GM12878 (cell line): ENCODE measurements around the gene DUSP22. TPM values are rescaled to one million over a fixed set of nuclear protein-coding genes. Genes with fewer than 3 reads are reported as not detected.

Experiments used
- ATAC-seq: fragments of 200-7000 bp; cut with Tn5 transposase; 3 replicates; pipeline ENCODE4 v1.9.1; 2020; ENCODE audit warnings: mild to moderate bottlenecking, moderate library complexity
- Bru-seq: library from RNA; stranded (reverse); fragments of 400-500 nt; gene quantifications from one replicate; lab custom pipeline; 2021; lab: Mats Ljungman, UMichigan
- BruChase-seq, 2 experiments: library from RNA; stranded (reverse); fragments of 400-500 nt; gene quantifications; one replicate each; lab custom pipeline; 2021; lab: Mats Ljungman, UMichigan
- BruUV-seq: library from RNA; stranded (reverse); fragments of 400-500 nt; replicated peaks from 2 replicates; lab custom pipeline; 2021; lab: Mats Ljungman, UMichigan
- CTCF ChIA-PET: fragments of 300-600 bp; sonication (Branson Sonifier 250); formaldehyde crosslinking; extraction: SDS; loops from one replicate; lab custom pipeline; 2021; ENCODE audit warnings: inconsistent platforms; lab: Yijun Ruan, JAX
- POLR2A ChIA-PET: fragments of 350-600 bp; formaldehyde crosslinking; extraction: SDS; loops from one replicate; lab custom pipeline; 2021; ENCODE audit warnings: inconsistent platforms; lab: Charles Lee
- RAD21 ChIA-PET: fragments of 300-600 bp; sonication (Branson Sonifier 250); formaldehyde crosslinking; loops from one replicate; lab custom pipeline; 2023; ENCODE audit warnings: antibody characterized with exemption; ENCODE audit not compliant: unreplicated experiment; lab: Charles Lee
- SMC1A ChIA-PET: fragments of 300-600 bp; sonication (Branson Sonifier 250); formaldehyde crosslinking; loops from one replicate; lab custom pipeline; 2023; ENCODE audit not compliant: unreplicated experiment, uncharacterized antibody; lab: Charles Lee
- DNase-seq: peaks from one replicate; pipeline ENCODE4 v3.0.0-alpha.2; 2011; ENCODE audit warnings: low read depth, low spot score
- FAIRE-seq: peaks from 3 replicates; lab custom pipeline; 2011; peaks lifted over from hg19 to GRCh38; lab: Jason Lieb, UNC
- H2AFZ ChIP-seq: 2 replicates; pipeline ENCODE4 v1.6.0; 2011; ENCODE audit warnings: low read depth, low read length, control low read depth; ENCODE audit not compliant: control insufficient read depth
- H3K27ac ChIP-seq: 2 replicates; pipeline ENCODE4 v1.5.1; 2011; ENCODE audit warnings: control low read depth; ENCODE audit not compliant: control insufficient read depth, insufficient read depth
- H3K27me3 ChIP-seq, 2 experiments: replicated peaks in 1 of 2; 2 replicates each; pipeline versions ENCODE4 v1.6.0 to v1.6.1; 2011; ENCODE audit warnings: low read length in 1 of 2; ENCODE audit not compliant: control insufficient read depth in 2 of 2, insufficient read depth in 2 of 2
- H3K36me3 ChIP-seq, 2 experiments: 2 replicates each; pipeline ENCODE4 v1.5.1; 2011; ENCODE audit warnings: low read length in 1 of 2; ENCODE audit not compliant: control insufficient read depth in 2 of 2, insufficient read depth in 2 of 2
- H3K4me1 ChIP-seq: 2 replicates; pipeline ENCODE4 v1.6.1; 2011; ENCODE audit warnings: mild to moderate bottlenecking, low read length, moderate library complexity, mixed read lengths; ENCODE audit not compliant: control insufficient read depth, insufficient read depth
- H3K4me2 ChIP-seq: 2 replicates; pipeline ENCODE4 v1.6.0; 2011; ENCODE audit warnings: control low read depth; ENCODE audit not compliant: control insufficient read depth, insufficient read depth
- H3K4me3 ChIP-seq: fragments of 200-600 bp; sonication (generic); 2 replicates; pipeline ENCODE4 v1.5.1; 2016
- H3K79me2 ChIP-seq: 2 replicates; pipeline ENCODE4 v1.6.0; 2011; ENCODE audit warnings: low read length; ENCODE audit not compliant: control insufficient read depth, insufficient read depth
- H3K9ac ChIP-seq: 2 replicates; pipeline ENCODE4 v1.8.0; 2011; ENCODE audit warnings: low read length, control low read depth, mixed read lengths; ENCODE audit not compliant: control insufficient read depth, insufficient read depth
- H3K9me3 ChIP-seq: replicated peaks from 3 replicates; pipeline ENCODE4 v1.5.1; 2011; ENCODE audit warnings: mild to moderate bottlenecking, low read length; ENCODE audit not compliant: control insufficient read depth, insufficient read depth
- H4K20me1 ChIP-seq: 2 replicates; pipeline ENCODE4 v1.6.0; 2011; ENCODE audit not compliant: control insufficient read depth, insufficient read depth
- CHD1 ChIP-seq: IDR thresholded peaks from 2 replicates; pipeline ENCODE4 v1.6.1; 2012; ENCODE audit warnings: low read depth, low read length, improper control_type of control experiment
- HCFC1 ChIP-seq: fragments of 150-350 bp; IDR thresholded peaks from 2 replicates; pipeline ENCODE4 v1.6.1; 2014; ENCODE audit warnings: low read length
- KLF5 ChIP-seq: fragments of 450-650 bp; IDR thresholded peaks from 2 replicates; pipeline ENCODE4 v1.6.1; 2014; ENCODE audit warnings: mild to moderate bottlenecking; ENCODE audit not compliant: partially characterized antibody
- MYC ChIP-seq: IDR thresholded peaks from 2 replicates; pipeline ENCODE4 v1.6.1; 2011; ENCODE audit warnings: mild to moderate bottlenecking, low read length, moderate library complexity, inconsistent platforms; ENCODE audit not compliant: insufficient read depth, insufficient replicate concordance, insufficient read length, severe bottlenecking
- POLR2AphosphoS2 ChIP-seq: IDR thresholded peaks from 2 replicates; pipeline ENCODE4 v1.6.1; 2011; ENCODE audit warnings: low read depth, mild to moderate bottlenecking, low read length, improper control_type of control experiment, moderate library complexity
- RELA ChIP-seq: fragments of 450-650 bp; IDR thresholded peaks from 2 replicates; pipeline ENCODE4 v1.8.0; 2014; ENCODE audit warnings: borderline replicate concordance; ENCODE audit not compliant: partially characterized antibody
- SMC3 ChIP-seq: IDR thresholded peaks from 2 replicates; pipeline ENCODE4 v1.6.1; 2011; ENCODE audit warnings: low read length, improper control_type of control experiment, borderline replicate concordance
- TBL1XR1 ChIP-seq: IDR thresholded peaks from 2 replicates; pipeline ENCODE4 v1.6.1; 2012; ENCODE audit warnings: low read depth, low read length, improper control_type of control experiment
- ZNF217 ChIP-seq: fragments of 450-650 bp; IDR thresholded peaks from 2 replicates; pipeline ENCODE4 v1.6.1; 2017; ENCODE audit warnings: antibody characterized with exemption, mild to moderate bottlenecking
- ZNF384 ChIP-seq: IDR thresholded peaks from 2 replicates; pipeline ENCODE4 v1.6.1; 2012; ENCODE audit warnings: low read depth, mild to moderate bottlenecking, low read length, improper control_type of control experiment, borderline replicate concordance
- WGBS: methylation state at CpG from one replicate; pipeline ENCODE4 v1.1.6; 2016; ENCODE audit warnings: low lambda C conversion rate; ENCODE audit not compliant: insufficient replicate concordance, insufficient coverage; ENCODE audit errors: missing lambda C conversion rate; 5-methylcytosine and 5-hydroxymethylcytosine counted together
- in situ Hi-C: fragments of 300-500 bp; cut with MboI; formaldehyde crosslinking; loops from 9 replicates; pipeline ENCODE4 v1.14.3; 2018; ENCODE audit warnings: mixed read lengths
- intact Hi-C: fragments of 100-400 bp; cut with micrococcal nuclease; formaldehyde crosslinking; loops from one replicate; pipeline ENCODE4 v1.14.2; 2022; ENCODE audit not compliant: unreplicated experiment
- long read RNA-seq, 2 experiments: library from polyadenylated mRNA; unstranded; transcript quantifications; one replicate each; pipeline ENCODE4 v2.0.0, GENCODE V29; 2019 to 2020
- polyA minus RNA-seq, 3 experiments: library from RNA; depleted of rRNA, polyadenylated mRNA; stranded (reverse); fragments of >200 nt; gene quantifications; 2 replicates each; pipeline ENCODE4 v1.2.3, GENCODE V29; 2011
- polyA plus RNA-seq, 11 experiments: library from polyadenylated mRNA; depleted of rRNA in 4 of 11; unstranded in 6 of 11; stranded (reverse) in 5 of 11; fragments of >200 nt; fragmentation: Nextera tagmentation in 4 of 11; fragmentation: Illumina TruSeq in 1 of 11; extraction: Ambion mirVana in 4 of 11; extraction: Trizol in 1 of 11; gene quantifications; 1 replicate in 1 of 11; 2 replicates in 10 of 11; pipeline versions ENCODE4 v1.2.1 to v1.2.3, GENCODE V29; 2011 to 2016; ENCODE audit warnings: inconsistent platforms in 2 of 11, missing spikeins in 2 of 11, low read depth in 1 of 11
- total RNA-seq, 4 experiments: library from RNA; depleted of rRNA in 3 of 4; stranded (reverse); fragments of >200 nt in 3 of 4; fragmentation: Illumina TruSeq in 1 of 4; extraction: Trizol in 1 of 4; gene quantifications; 2 replicates each; pipeline versions ENCODE4 v1.2.1 to v1.2.3, GENCODE V29; 2013 to 2021
- TF ChIP-seq, protein P1 (sequence below): fragments of 450-650 bp; conservative IDR thresholded peaks from 2 replicates; pipeline ENCODE4 v1.6.1; 2017; ENCODE audit warnings: mild to moderate bottlenecking, moderate library complexity

Gene DUSP22, protein sequence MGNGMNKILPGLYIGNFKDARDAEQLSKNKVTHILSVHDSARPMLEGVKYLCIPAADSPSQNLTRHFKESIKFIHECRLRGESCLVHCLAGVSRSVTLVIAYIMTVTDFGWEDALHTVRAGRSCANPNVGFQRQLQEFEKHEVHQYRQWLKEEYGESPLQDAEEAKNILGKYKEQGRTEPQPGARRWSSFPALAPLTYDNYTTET
- total RNA-seq (2013; cell fraction: nucleolus; rRNA removed), result 632 and 708 TPM in 2 replicates
- total RNA-seq (2014; rRNA removed), result 113 and 123 TPM in 2 replicates
- total RNA-seq (2014; rRNA removed; fragmentation: Illumina TruSeq; extraction: Trizol), result 80.6 and 83.3 TPM in 2 replicates
- total RNA-seq (2021), result 125 and 130 TPM in 2 replicates
- 128 TPM for polyA plus RNA-seq (2011; ENCODE audit: low read depth)
- 78.9 and 80.1 TPM in 2 replicates for polyA plus RNA-seq (2011; rRNA removed)
- 109 and 115 TPM in 2 replicates for polyA plus RNA-seq (2011; cell fraction: cytosol; rRNA removed)
- 359 and 389 TPM in 2 replicates for polyA plus RNA-seq (2011; cell fraction: nucleus; rRNA removed)
- polyA plus RNA-seq (2012), result 121 and 164 TPM in 2 replicates
- polyA plus RNA-seq (2014; fragmentation: Illumina TruSeq; extraction: Trizol), result 87.9 and 101 TPM in 2 replicates
- 10 to 100 TPM; 93.4 to 99.7 TPM for polyA plus RNA-seq (2014; fragmentation: Nextera tagmentation; extraction: Ambion mirVana)
- 138 and 147 TPM in 2 replicates for polyA plus RNA-seq (2014; rRNA removed)
- polyA plus RNA-seq (2016; fragmentation: Nextera tagmentation; extraction: Ambion mirVana), result 100 to 1,000 TPM; 150 to 156 TPM
- polyA minus RNA-seq (2011; rRNA and poly(A)+ RNA removed), result 84.5 and 84.7 TPM in 2 replicates
- 15.5 and 16.8 TPM in 2 replicates for polyA minus RNA-seq (2011; cell fraction: cytosol; rRNA and poly(A)+ RNA removed)
- polyA minus RNA-seq (2011; cell fraction: nucleus; rRNA and poly(A)+ RNA removed), result 118 and 156 TPM in 2 replicates
- percentile 97 among the genes with signal in this experiment for Bru-seq, nascent RNA
- percentile 94 among the genes with signal in this experiment for BruChase-seq, experiment 1, labeled RNA remaining after a 6-hour chase
- percentile 90 among the genes with signal in this experiment for BruChase-seq, experiment 2, labeled RNA remaining after a 2-hour chase
- long read RNA-seq, experiment 1, transcript DUSP22-208 (6 exons, 1,166 nt), result minor isoform, 8 of 52 reads
- long read RNA-seq, experiment 1, transcript DUSP22-201 (8 exons, 1,485 nt), result major isoform, 9 of 52 reads
- long read RNA-seq, experiment 1, transcript DUSP22-207 (7 exons, 587 nt), result minor isoform, 7 of 52 reads
- long read RNA-seq, experiment 1, transcript DUSP22-202 (7 exons, 3,098 nt), result minor isoform, 5 of 52 reads
- long read RNA-seq, experiment 1, partial matches to known transcripts, result 2 of 52 reads
- long read RNA-seq, experiment 1, other reads (novel, unspliced or antisense), result 17 of 52 reads
- long read RNA-seq, experiment 2, transcript DUSP22-202 (7 exons, 3,098 nt), result minor isoform, 7 of 188 reads
- long read RNA-seq, experiment 2, transcript DUSP22-212 (5 exons, 503 nt), result minor isoform, 5 of 188 reads
- long read RNA-seq, experiment 2, transcript DUSP22-201 (8 exons, 1,485 nt), result major isoform, 91 of 188 reads
- long read RNA-seq, experiment 2, transcript DUSP22-207 (7 exons, 587 nt), result minor isoform, 9 of 188 reads
- long read RNA-seq, experiment 2, partial matches to known transcripts, result 9 of 188 reads
- long read RNA-seq, experiment 2, other reads (novel, unspliced or antisense), result 66 of 188 reads

DNA sequence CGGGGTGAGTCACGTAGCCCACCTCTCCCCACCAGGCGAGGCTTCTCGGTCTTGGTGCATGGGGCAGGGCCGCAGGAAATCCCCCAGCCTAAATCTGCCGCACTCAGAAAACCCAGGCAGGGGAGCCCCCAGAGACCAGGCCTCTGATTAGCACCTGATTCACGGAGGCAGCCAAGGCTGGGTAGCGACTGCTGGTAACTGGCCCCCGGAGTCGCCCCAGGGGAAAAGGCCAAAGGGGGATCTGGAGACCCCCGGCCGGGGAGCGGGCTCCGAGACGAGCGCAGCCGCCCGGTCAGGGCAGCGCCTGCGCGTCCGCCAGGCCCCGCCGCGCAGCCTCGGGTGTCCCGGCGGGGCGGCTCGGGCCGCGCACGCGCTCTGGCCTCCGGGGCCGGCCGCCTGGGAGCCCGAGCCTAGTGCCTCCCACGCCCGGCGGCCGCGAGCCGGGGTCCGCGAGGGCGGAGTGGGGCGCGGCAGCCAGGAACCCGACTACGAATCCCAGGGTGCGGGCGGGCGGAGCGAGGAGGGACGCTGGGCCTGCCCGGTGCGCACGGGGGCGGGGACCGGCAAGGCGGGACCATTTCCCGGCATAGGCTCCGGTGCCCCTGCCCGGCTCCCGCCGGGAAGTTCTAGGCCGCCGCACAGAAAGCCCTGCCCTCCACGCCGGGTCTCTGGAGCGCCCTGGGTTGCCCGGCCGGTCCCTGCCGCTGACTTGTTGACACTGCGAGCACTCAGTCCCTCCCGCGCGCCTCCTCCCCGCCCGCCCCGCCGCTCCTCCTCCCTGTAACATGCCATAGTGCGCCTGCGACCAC is at the start of gene DUSP22:
TSS of gene DUSP22 (plus strand) at position 791 of the 809 bp plus-strand sequence. CDS start 53 bp downstream, outside the sequence.
- peak within 1 kb of the TSS; percentile 45 for H2AFZ ChIP-seq
- FAIRE-seq, result no peak
- TF ChIP-seq MYC (peak; percentile 15), KLF5 (peak; percentile 53), ZNF217 (no peak), CHD1 (0 out of 2 replicates have a peak, but pooled peaks have one; percentile 72), HCFC1 (no peak; the same call in 1 of the 2 replicates), RELA (peak; percentile 99), POLR2AphosphoS2 (peak; percentile 48; the same call in 1 of the 2 replicates), TBL1XR1 (no peak; the same call in 1 of the 2 replicates), ZNF384 (0 out of 2 replicates have a peak, but pooled peaks have one; percentile 4), SMC3 (no peak; the same call in 1 of the 2 replicates)
- TF ChIP-seq, protein P1, sequence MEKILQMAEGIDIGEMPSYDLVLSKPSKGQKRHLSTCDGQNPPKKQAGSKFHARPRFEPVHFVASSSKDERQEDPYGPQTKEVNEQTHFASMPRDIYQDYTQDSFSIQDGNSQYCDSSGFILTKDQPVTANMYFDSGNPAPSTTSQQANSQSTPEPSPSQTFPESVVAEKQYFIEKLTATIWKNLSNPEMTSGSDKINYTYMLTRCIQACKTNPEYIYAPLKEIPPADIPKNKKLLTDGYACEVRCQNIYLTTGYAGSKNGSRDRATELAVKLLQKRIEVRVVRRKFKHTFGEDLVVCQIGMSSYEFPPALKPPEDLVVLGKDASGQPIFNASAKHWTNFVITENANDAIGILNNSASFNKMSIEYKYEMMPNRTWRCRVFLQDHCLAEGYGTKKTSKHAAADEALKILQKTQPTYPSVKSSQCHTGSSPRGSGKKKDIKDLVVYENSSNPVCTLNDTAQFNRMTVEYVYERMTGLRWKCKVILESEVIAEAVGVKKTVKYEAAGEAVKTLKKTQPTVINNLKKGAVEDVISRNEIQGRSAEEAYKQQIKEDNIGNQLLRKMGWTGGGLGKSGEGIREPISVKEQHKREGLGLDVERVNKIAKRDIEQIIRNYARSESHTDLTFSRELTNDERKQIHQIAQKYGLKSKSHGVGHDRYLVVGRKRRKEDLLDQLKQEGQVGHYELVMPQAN, result no peak

More for the DNA sequence above, at the start of gene DUSP22:
- Histone ChIP-seq H3K9ac (peak within 1 kb of the TSS; percentile 98), H3K4me2 (peak within 1 kb of the TSS; percentile 97), H3K9me3 (no peaks in the 10 kb centered on the region), H3K4me1 (peaks cover 64% of the 10 kb centered on the region), H3K27me3 (no peaks in the 10 kb centered on the region), H3K4me3 (peak within 1 kb of the TSS; percentile 78), H3K27ac (peak within 1 kb of the TSS; percentile 100), H4K20me1 (no peaks in the 10 kb centered on the region), H3K79me2 (peaks cover 69% of the 10 kb centered on the region), H3K36me3 (no peaks in the 10 kb centered on the region)
- CTCF ChIA-PET, result interaction anchor here (1.0 to 2.6 kb wide), 9 partner anchors 13 to 103 kb away, joined by 3 to 14 read pairs (median 6); no protein-coding TSS in a partner anchor
- RAD21 ChIA-PET, result interaction anchor here (0.6 to 2.7 kb wide), 25 partner anchors 14 to 106 kb away, joined by 3 to 77 read pairs (median 13); partner anchors contain the start of gene IRF4
- WGBS, result 12% methylated on average over 85 of the region's 85 CpGs
- SMC1A ChIA-PET, result interaction anchor here (0.6 to 9.2 kb wide), 25 partner anchors 14 to 1530 kb away, joined by 3 to 162 read pairs (median 16); no protein-coding TSS in a partner anchor
- POLR2A ChIA-PET, result interaction anchor here (0.8 to 2.6 kb wide), 17 partner anchors 16 to 100 kb away, joined by 3 to 67 read pairs (median 14); partner anchors contain the start of gene IRF4
- peak; percentile 45 for ATAC-seq
- in situ Hi-C loops (no loop called here), intact Hi-C loops (loop anchor here (1.0 to 2.0 kb wide), 7 partner anchors 25 to 103 kb away; no protein-coding TSS in a partner anchor)
- peak; percentile 81 for DNase-seq
- no TSS peak for BruUV-seq
